ENCODE results near the gene FPGT. TPM values are rescaled to one million over a fixed set of nuclear protein-coding genes. Genes with fewer than 3 reads are reported as not detected.

The FPGT gene
- total and polyA plus RNA-seq, 2 of the 13 experiments (the other 11 are each of a cell fraction or from before 2014, with no cell fraction given), result 4.3 to 9.8 TPM

- Histone ChIP-seq H4K20me1 (ENCODE audit: insufficient read depth, low read length) (no peaks in the 10 kb centered on the region), H3K27ac (ENCODE audit: extremely low read length, insufficient read depth, low read length) (no peak overlapping the region), H2AFZ (ENCODE audit: low read length) (no peak overlapping the region), H3K4me1 (ENCODE audit: insufficient read depth, low read length) (no peaks in the 10 kb centered on the region), H3K9me3 (ENCODE audit: low read length) (0 out of 2 replicates have a peak, but pooled peaks cover 7% of the 10 kb centered on the region), H3K9ac (ENCODE audit: insufficient read depth, low read depth, low read length) (no peak overlapping the region), H3K79me2 (ENCODE audit: insufficient read depth, low read length) (no peaks in the 10 kb centered on the region), H3K4me3 (replicated peaks in 1 of 3; ENCODE audit: insufficient read depth in 1 of 3, low read depth in 2 of 3, low read length in 3 of 3) (no peak overlapping the region), H3K36me3 (replicated peaks in 1 of 2; ENCODE audit: control insufficient read depth in 1 of 2, insufficient read depth in 2 of 2, low read length in 2 of 2) (no peaks in the 10 kb centered on the region), H3K4me2 (ENCODE audit: low read depth, low read length) (no peak overlapping the region), H3K27me3 (ENCODE audit: control insufficient read depth in 1 of 2, insufficient read depth in 2 of 2, low read length in 2 of 2) (no peaks in the 10 kb centered on the region)
- no peak for DNase-seq (ENCODE audit: low spot score)
- ATAC-seq, result no peak
- BruUV-seq (replicated peaks), result no TSS peak
- TF ChIP-seq RXRB (CRISPR knock-in tag; IDR thresholded peaks at IDR 0.05; ENCODE audit: borderline replicate concordance) (no peak), ZNF446 (CRISPR knock-in tag; IDR thresholded peaks at IDR 0.05) (no peak), ZNF614 (CRISPR knock-in tag; IDR thresholded peaks at IDR 0.05; ENCODE audit: borderline replicate concordance) (no peak), ZNF142 (CRISPR knock-in tag; IDR thresholded peaks at IDR 0.05) (no peak), ZNF430 (CRISPR knock-in tag; IDR thresholded peaks at IDR 0.05) (no peak), GABPA (IDR thresholded peaks at IDR 0.05; ENCODE audit: low read depth, low read length) (no peak), GABPA (CRISPR knock-in tag; IDR thresholded peaks at IDR 0.05; ENCODE audit: low read depth) (no peak), ZBTB38 (CRISPR knock-in tag; IDR thresholded peaks at IDR 0.05) (no peak), MTF1 (CRISPR knock-in tag; IDR thresholded peaks at IDR 0.05) (no peak), NR0B2 (CRISPR knock-in tag; IDR thresholded peaks at IDR 0.05) (no peak), MAF1 (CRISPR knock-in tag; IDR thresholded peaks at IDR 0.05; ENCODE audit: borderline replicate concordance) (no peak), ZNF629 (CRISPR knock-in tag; conservative IDR thresholded peaks at IDR 0.05) (no peak), TARDBP (CRISPR knock-in tag; IDR thresholded peaks at IDR 0.05) (no peak), MBD4 (IDR thresholded peaks at IDR 0.05; ENCODE audit: borderline replicate concordance, low read length) (no peak), ZNF484 (CRISPR knock-in tag; IDR thresholded peaks at IDR 0.05; ENCODE audit: borderline replicate concordance, low read depth) (no peak), MEIS2 (CRISPR knock-in tag; IDR thresholded peaks at IDR 0.05) (no peak)
- ChIA-PET POLR2A (no interaction called here), CTCF (ENCODE audit: low intra/inter-chr PET ratio, low total read pairs) (no interaction called here)
- in situ Hi-C loops (cut with HindIII; ENCODE audit: extremely low pct_ligation_motif_present, low pct_unique_long_range_greater_than_20kb), result no loop called here
- intact Hi-C loops (cut with micrococcal nuclease; ENCODE audit: unreplicated experiment), result no loop called here
- FAIRE-seq, result no peak
- WGBS (ENCODE audit: low lambda C conversion rate), result 0% methylated on average over 2 of the region's 2 CpGs
Measured at GRCh38 chr1:74245168-74245772, 47.2 kb downstream of the FPGT start.
